Erythroblast (primary cell): ENCODE measurements around the gene ANO10.

Source experiments
- GATA1 ChIP-seq: IDR thresholded peaks from 2 replicates; pipeline ENCODE4 v1.6.1; 2011; ENCODE audit warnings: low read depth, mild to moderate bottlenecking, control low read depth, low read length, moderate library complexity
- POLR2A ChIP-seq: IDR thresholded peaks from 2 replicates; pipeline ENCODE4 v1.6.1; 2011; ENCODE audit warnings: mild to moderate bottlenecking, low read length

DNA sequence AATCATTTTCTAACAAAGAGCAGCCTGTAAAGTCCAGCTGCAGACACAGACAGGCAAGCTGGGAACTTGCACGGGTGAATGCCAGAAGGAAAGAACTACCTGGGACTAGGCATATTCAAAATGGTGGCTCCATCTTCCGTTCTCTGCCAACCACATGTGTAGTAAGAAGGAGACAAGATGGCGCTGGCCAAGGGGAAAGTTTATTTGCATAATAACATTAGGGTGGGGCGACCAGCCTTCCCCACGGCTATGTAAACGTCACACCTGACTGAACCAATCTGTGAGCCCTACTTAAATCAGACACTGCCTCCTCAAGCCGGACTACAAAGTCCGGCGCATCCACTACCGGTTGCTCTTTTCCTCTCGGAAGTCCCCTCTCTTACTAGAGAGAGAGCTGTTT, 204.7 kb downstream of the ANO10 start:
- no peak for TF ChIP-seq POLR2A
- no peak for TF ChIP-seq GATA1
